22Rv1 (cell line): ENCODE measurements around the gene MB21D2.

Experiments used
- CTCF ChIP-seq: fragments of 450-650 bp; IDR thresholded peaks from 2 replicates; pipeline ENCODE4 v1.5.1; 2017; ENCODE audit warnings: mild to moderate bottlenecking
- ZFX ChIP-seq: fragments of 450-650 bp; IDR thresholded peaks from 2 replicates; pipeline ENCODE4 v1.6.1; 2017; ENCODE audit warnings: antibody characterized with exemption, borderline replicate concordance

GRCh38 chr3:192847941-192848340, 69.7 kb downstream of the MB21D2 start:
- no peak for TF ChIP-seq CTCF
- TF ChIP-seq ZFX, result no peak
